Activated CD4-positive, alpha-beta T cell treated with anti-CD3 and anti-CD28 coated beads, Interleukin-2, amount 50 U/mL, for 48 hours (primary cell): Measurements from ENCODE around the gene BACH2.

Source experiments
- DNase-seq, 2 experiments: peaks; one replicate each; pipeline ENCODE4 v3.0.0-alpha.2; 2020

The BACH2 gene

GRCh38 chr6:90274451-90275030 lies 22.1 kb downstream of the BACH2 start:
- peak; percentile 86 to 91 for DNase-seq

GRCh38 chr6:90273863-90274262 lies 22.8 kb downstream of the BACH2 start:
- no peak for DNase-seq

GRCh38 chr6:90272895-90273294 lies 23.7 kb downstream of the BACH2 start:
- DNase-seq, result no peak

GRCh38 chr6:90271831-90272230 lies 24.8 kb downstream of the BACH2 start:
- no peak for DNase-seq

- DNase-seq, result no peak
Observed at GRCh38 chr6:90269334-90269733, 27.3 kb downstream of the BACH2 start.

GRCh38 chr6:90268178-90268577 lies 28.5 kb downstream of the BACH2 start:
- DNase-seq, result no peak

- no peak for DNase-seq
Observed at GRCh38 chr6:90266905-90267621, 29.6 kb downstream of the BACH2 start.

GRCh38 chr6:90264561-90264960 lies 32.1 kb downstream of the BACH2 start:
- DNase-seq, result no peak

GRCh38 chr6:90263633-90264032 lies 33.0 kb downstream of the BACH2 start:
- DNase-seq, result no peak

- no peak for DNase-seq
Observed at GRCh38 chr6:90261801-90262200, 34.8 kb downstream of the BACH2 start.

- DNase-seq, result no peak
Observed at GRCh38 chr6:90257486-90257738, 39.2 kb downstream of the BACH2 start.

GRCh38 chr6:90256698-90257485 lies 39.8 kb downstream of the BACH2 start:
- no peak for DNase-seq

GRCh38 chr6:90253631-90254030 lies 43.0 kb downstream of the BACH2 start:
- DNase-seq, result no peak

GRCh38 chr6:90251295-90251992 lies 45.2 kb downstream of the BACH2 start:
- no peak for DNase-seq

GRCh38 chr6:90250405-90250804 lies 46.2 kb downstream of the BACH2 start:
- DNase-seq, result no peak

GRCh38 chr6:90249458-90249857 lies 47.2 kb downstream of the BACH2 start:
- DNase-seq, result peak; percentile 52 to 57

GRCh38 chr6:90249034-90249433 lies 47.6 kb downstream of the BACH2 start:
- peak in 1 of 2 experiments; percentile 44 for DNase-seq

- DNase-seq, result no peak
Observed at GRCh38 chr6:90247262-90247661, 49.4 kb downstream of the BACH2 start.

GRCh38 chr6:90241229-90241880 lies 55.3 kb downstream of the BACH2 start:
- DNase-seq, result no peak

- DNase-seq, result no peak
Observed at GRCh38 chr6:90238496-90239266, 58.0 kb downstream of the BACH2 start.

- no peak for DNase-seq
Observed at GRCh38 chr6:90237350-90237990, 59.2 kb downstream of the BACH2 start.

GRCh38 chr6:90233994-90234393 lies 62.6 kb downstream of the BACH2 start:
- peak; percentile 68 to 80 for DNase-seq
